Peyer's patch (tissue), 4 donors: ENCODE measurements around the gene ESAM. TPM values are rescaled to one million over a fixed set of nuclear protein-coding genes. Genes with fewer than 3 reads are reported as not detected.

Experiments
- DNase-seq, 3 donors: peaks; one replicate each; pipeline ENCODE4 v3.0.0-alpha.2; 2017 to 2019
- H3K27ac ChIP-seq, 4 donors: fragments of 200-600 bp; sonication (generic); one replicate each; pipeline ENCODE4 v1.5.1; 2016 to 2019
- H3K27me3 ChIP-seq, 2 donors: fragments of 200-600 bp; sonication (generic); one replicate each; pipeline ENCODE4 v1.5.1; 2019
- H3K36me3 ChIP-seq, 3 donors: fragments of 200-600 bp; sonication (generic); one replicate each; pipeline ENCODE4 v1.5.1; 2016 to 2019
- H3K4me1 ChIP-seq, 4 donors: fragments of 200-600 bp; sonication (generic); one replicate each; pipeline ENCODE4 v1.5.1; 2016 to 2019
- H3K4me3 ChIP-seq, 4 donors: fragments of 200-600 bp; sonication (generic); 1 replicate in 3 of 4; 2 replicates in 1 of 4; pipeline ENCODE4 v1.5.1; 2016 to 2019; ENCODE audit warnings: mild to moderate bottlenecking in 1 of 4
- H3K9me3 ChIP-seq, 4 donors: fragments of 200-600 bp; sonication (generic); one replicate each; pipeline ENCODE4 v1.5.1; 2016 to 2019; ENCODE audit warnings: mild to moderate bottlenecking in 1 of 4
- CTCF ChIP-seq, 6 experiments: fragments of 450-650 bp in 4 of 6; fragments of 200-600 bp in 2 of 6; sonication (generic) in 1 of 6; IDR thresholded peaks; one replicate each; pipeline ENCODE4 v1.5.1; 2017 to 2019; ENCODE audit warnings: antibody characterized with exemption in 6 of 6, mild to moderate bottlenecking in 3 of 6, moderate library complexity in 1 of 6
- POLR2A ChIP-seq, 2 donors: fragments of 450-650 bp; IDR thresholded peaks; one replicate each; pipeline ENCODE4 v1.5.1; 2017; ENCODE audit warnings: antibody characterized with exemption in 2 of 2, mild to moderate bottlenecking in 2 of 2, moderate library complexity in 2 of 2
- total RNA-seq, 4 donors: library from RNA; depleted of rRNA; stranded (reverse); fragments of >200 nt; gene quantifications; one replicate each; pipeline ENCODE4 v1.1.0, GENCODE V29; 2016

ESAM gene
- total RNA-seq, 4 donors from 2014 or later: 1.2 to 11.1 (median 6.6) TPM

DNA sequence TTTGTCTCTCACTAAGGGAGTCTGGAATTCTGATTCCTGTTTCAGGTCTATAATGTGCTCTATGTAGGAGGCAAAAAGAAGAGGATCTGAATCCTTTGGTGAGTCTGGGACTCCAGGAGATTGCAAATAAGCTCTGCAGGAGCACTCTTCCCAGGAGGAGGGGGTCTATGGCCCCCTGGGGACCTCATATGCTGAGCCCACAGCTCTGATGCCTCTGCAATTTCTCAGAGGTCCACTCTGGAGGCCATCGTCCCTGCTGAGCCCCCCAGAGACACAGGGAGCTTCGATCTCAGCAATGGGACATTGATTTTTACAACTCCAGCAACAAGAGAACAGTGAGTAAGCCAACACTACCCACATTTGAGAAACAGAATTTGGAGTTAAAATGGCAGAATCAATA is 42.6 kb downstream of the ESAM start:
- Histone ChIP-seq H3K27ac (no peak overlapping the region), H3K9me3 (no peaks in the 10 kb centered on the region), H3K4me3 (no peak overlapping the region), H3K27me3 (no peaks in the 10 kb centered on the region), H3K36me3 (no peaks in the 10 kb centered on the region), H3K4me1 (peaks cover 0 to 12% (median 6%) of the 10 kb centered on the region in 4 donors)
- TF ChIP-seq CTCF (IDR thresholded peaks at IDR 0.05): no peak
- no peak for TF ChIP-seq POLR2A (IDR thresholded peaks at IDR 0.05)
- no peak for DNase-seq

DNA sequence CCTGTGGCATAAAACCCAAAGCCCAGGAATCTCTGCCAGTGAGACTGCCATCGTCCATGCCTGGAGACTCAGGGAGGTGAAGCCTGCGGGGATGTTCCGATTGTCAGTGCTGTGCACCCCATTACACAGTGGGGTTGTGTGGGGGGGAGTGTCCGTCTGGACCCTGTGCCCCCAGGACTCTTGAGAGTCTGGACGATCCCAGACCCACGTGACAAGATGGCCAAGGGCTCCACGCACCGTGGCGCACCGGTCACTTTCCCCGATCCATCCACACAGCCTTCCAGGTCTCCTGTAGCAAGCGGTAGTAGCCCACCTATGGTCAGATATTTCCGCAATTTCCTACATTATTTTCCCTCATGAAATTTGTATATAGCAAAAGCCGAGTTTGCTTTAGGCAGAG is 43.3 kb downstream of the ESAM start:
- Histone ChIP-seq H3K4me1 (peaks cover 0 to 12% (median 6%) of the 10 kb centered on the region in 4 donors), H3K27ac (no peak overlapping the region), H3K4me3 (no peak overlapping the region), H3K27me3 (no peaks in the 10 kb centered on the region), H3K9me3 (no peaks in the 10 kb centered on the region), H3K36me3 (no peaks in the 10 kb centered on the region)
- TF ChIP-seq POLR2A (IDR thresholded peaks at IDR 0.05) (no peak), CTCF (IDR thresholded peaks at IDR 0.05) (no peak)
- no peak for DNase-seq

DNA sequence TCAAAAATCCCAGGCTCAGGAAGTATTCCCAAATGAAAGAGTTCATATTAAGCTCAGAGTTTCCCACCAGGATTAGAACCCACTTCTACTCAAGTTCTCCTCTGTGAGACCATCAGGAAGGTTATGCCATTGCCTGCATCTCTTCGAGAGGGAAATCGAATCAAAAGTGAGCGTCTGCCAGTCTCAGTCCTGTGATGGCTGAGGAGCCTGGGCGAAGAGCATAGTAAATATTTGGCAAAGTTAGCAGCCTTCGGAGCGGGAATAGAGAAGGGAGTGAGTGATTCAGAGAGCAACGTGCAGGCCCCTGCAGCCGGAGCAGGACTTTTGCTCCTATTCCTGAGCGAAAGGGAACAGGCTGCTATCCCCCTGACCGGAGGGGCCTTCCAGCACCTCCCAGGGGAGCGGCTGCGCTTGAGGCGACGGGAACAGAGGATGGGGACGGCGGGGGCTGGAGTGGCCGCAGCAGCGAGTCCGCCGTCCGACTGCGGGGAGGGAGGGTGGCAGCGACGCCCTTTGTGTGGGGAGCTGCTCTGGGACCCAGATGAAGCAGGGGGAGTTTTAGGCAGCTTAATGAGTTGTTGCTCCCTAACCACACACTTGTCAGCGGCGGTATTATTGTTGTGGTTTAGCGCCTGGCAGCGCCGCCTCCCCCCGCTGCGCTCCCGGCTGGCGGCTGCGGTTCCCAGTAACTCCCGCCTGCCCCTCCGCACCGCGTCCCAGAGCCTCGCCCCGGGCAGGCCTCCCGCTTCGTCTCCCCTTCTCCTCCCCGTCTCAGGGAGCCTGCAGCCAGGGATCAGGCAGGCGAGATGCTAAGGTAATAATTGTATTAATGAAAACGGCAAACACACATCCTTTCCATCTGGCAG is 44.1 kb downstream of the ESAM start:
- Histone ChIP-seq H3K27ac (peak overlapping the region in 1 of 4 donors; percentile 19), H3K9me3 (no peaks in the 10 kb centered on the region), H3K27me3 (no peaks in the 10 kb centered on the region), H3K4me1 (peaks cover 0 to 12% (median 6%) of the 10 kb centered on the region in 4 donors), H3K4me3 (peak overlapping the region; percentile 10 to 48 (median 34)), H3K36me3 (no peaks in the 10 kb centered on the region)
- no peak for DNase-seq
- TF ChIP-seq POLR2A (IDR thresholded peaks at IDR 0.05): no peak
- TF ChIP-seq CTCF (IDR thresholded peaks at IDR 0.05): no peak

GRCh38 chr11:124717421-124717785 is 44.7 kb downstream of the ESAM start:
- Histone ChIP-seq H3K27ac (no peak overlapping the region), H3K27me3 (no peaks in the 10 kb centered on the region)

DNA sequence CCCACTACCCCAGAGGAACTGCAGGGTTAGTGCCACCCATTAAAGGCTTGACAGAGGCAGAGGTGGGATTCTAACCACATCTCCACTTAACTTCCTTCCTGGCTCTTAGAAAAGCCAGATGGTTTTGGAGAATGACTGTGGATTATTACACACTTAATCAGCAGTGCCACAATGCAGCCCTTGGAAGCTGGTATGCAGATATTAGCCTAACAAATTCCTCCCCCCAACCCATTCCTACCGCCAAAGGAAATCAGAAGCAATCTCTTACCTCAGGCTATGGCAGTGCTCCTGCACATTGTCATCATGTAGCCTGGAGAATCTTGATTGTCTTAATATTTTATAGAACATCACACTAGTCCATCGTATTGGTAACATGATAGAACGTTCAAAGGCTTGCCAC is 45.5 kb downstream of the ESAM start:
- no peaks in the 10 kb centered on the region for H3K27me3 ChIP-seq

More at GRCh38 chr11:124717421-124717785, 44.7 kb downstream of the ESAM start:
- H3K9me3 ChIP-seq: no peaks in the 10 kb centered on the region
- no peaks in the 10 kb centered on the region for H3K36me3 ChIP-seq
- no peak for DNase-seq
- H3K4me3 ChIP-seq: peak overlapping the region in 1 of 4 donors; percentile 46
- no peak for TF ChIP-seq CTCF (IDR thresholded peaks at IDR 0.05)
- TF ChIP-seq POLR2A (IDR thresholded peaks at IDR 0.05): no peak
- peaks cover 0 to 12% (median 6%) of the 10 kb centered on the region in 4 donors for H3K4me1 ChIP-seq

More for the DNA sequence above, 45.5 kb downstream of the ESAM start:
- Histone ChIP-seq H3K4me1 (peaks cover 0 to 12% (median 6%) of the 10 kb centered on the region in 4 donors), H3K27ac (no peak overlapping the region), H3K36me3 (no peaks in the 10 kb centered on the region), H3K9me3 (no peaks in the 10 kb centered on the region), H3K4me3 (no peak overlapping the region)
- TF ChIP-seq CTCF (IDR thresholded peaks at IDR 0.05) (no peak), POLR2A (IDR thresholded peaks at IDR 0.05) (no peak)
- DNase-seq: no peak
